Measurements from ENCODE around the gene WNT7B.

GRCh38 chr22:45942787-45943493, 34.0 kb downstream of the WNT7B start:
- no peak for TF ChIP-seq TOX (CRISPR knock-in tag; IDR thresholded peaks at IDR 0.05; ENCODE audit: borderline replicate concordance)
- no peak for TF ChIP-seq BACH2 (CRISPR knock-in tag; IDR thresholded peaks at IDR 0.05; ENCODE audit: borderline replicate concordance)
- TF ChIP-seq ZNF565 (CRISPR knock-in tag; conservative IDR thresholded peaks at IDR 0.05; ENCODE audit: low read depth): no peak
- TF ChIP-seq ZNF70 (CRISPR knock-in tag; IDR thresholded peaks at IDR 0.05): no peak
- no peak for TF ChIP-seq PATZ1 (CRISPR knock-in tag; IDR thresholded peaks at IDR 0.05; ENCODE audit: borderline replicate concordance)
- no peak for TF ChIP-seq GLIS3 (CRISPR knock-in tag; IDR thresholded peaks at IDR 0.05)
- TF ChIP-seq ZFP3 (CRISPR knock-in tag; IDR thresholded peaks at IDR 0.05): no peak
- TF ChIP-seq ESRRG (CRISPR knock-in tag; IDR thresholded peaks at IDR 0.05): no peak
- TF ChIP-seq CSRNP3 (CRISPR knock-in tag; IDR thresholded peaks at IDR 0.05): no peak
- TF ChIP-seq ZFP30 (CRISPR knock-in tag; IDR thresholded peaks at IDR 0.05): no peak
- no peak for TF ChIP-seq ARNTL (CRISPR knock-in tag; IDR thresholded peaks at IDR 0.05; ENCODE audit: borderline replicate concordance, low read depth)
- no peak for TF ChIP-seq RARB (CRISPR knock-in tag; IDR thresholded peaks at IDR 0.05)
